Activated naive CD8-positive, alpha-beta T cell treated with anti-CD3 and anti-CD28 coated beads, Interleukin-2, amount 50 U/mL, for 24 hours (primary cell): ENCODE measurements around the gene DYNLL2.
"Not testable (repeated sequence)": the region's sequence is repeated elsewhere in the genome, so short reads cannot be mapped to it uniquely, and the experiment has no call there.

Experiments used
- ATAC-seq: fragments of 150-1000 bp; cut with Tn5 transposase; one replicate; pipeline ENCODE4 v1.10.0; 2021
- DNase-seq: peaks from one replicate; pipeline ENCODE4 v3.0.0; 2021
- H3K27ac Mint-ChIP-seq: one replicate; pipeline ENCODE4 v1.8.0; 2021; ENCODE audit warnings: mild to moderate bottlenecking, mixed read lengths
- H3K27me3 Mint-ChIP-seq: one replicate; pipeline ENCODE4 v1.8.0; 2021; ENCODE audit warnings: mixed read lengths
- H3K36me3 Mint-ChIP-seq: one replicate; pipeline ENCODE4 v1.8.0; 2021; ENCODE audit warnings: low read depth, mixed read lengths
- H3K4me1 Mint-ChIP-seq: one replicate; pipeline ENCODE4 v1.8.0; 2021; ENCODE audit warnings: mixed read lengths
- H3K4me3 Mint-ChIP-seq: one replicate; pipeline ENCODE4 v1.8.0; 2021; ENCODE audit warnings: mild to moderate bottlenecking, moderate library complexity, mixed read lengths
- H3K9me3 Mint-ChIP-seq: one replicate; pipeline ENCODE4 v1.8.0; 2021; ENCODE audit warnings: mixed read lengths

The DYNLL2 gene

DNA sequence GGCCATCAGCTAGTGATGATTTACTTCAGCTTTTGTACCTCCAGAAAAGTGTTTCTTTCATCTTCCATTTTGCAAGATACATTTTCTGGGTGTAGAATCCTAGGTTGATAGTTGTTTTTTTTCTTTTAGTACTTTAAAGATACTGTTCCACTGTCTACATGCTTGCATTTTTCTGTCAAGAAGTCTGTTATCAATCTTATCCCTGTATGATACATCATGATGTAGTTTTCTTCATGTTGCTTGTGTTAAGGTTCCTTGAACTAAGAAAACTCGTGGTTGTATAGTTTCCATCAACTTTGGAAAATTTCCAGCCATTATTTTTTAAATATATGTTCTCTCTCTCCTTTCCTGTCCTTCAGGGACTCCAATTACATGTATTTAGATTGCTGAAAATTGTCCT, 24.1 kb downstream of the DYNLL2 start:
- Mint-ChIP-seq H3K27ac (no peak overlapping the region), H3K4me1 (no peaks in the 10 kb centered on the region), H3K4me3 (no peak overlapping the region), H3K9me3 (no peaks in the 10 kb centered on the region), H3K36me3 (no peaks in the 10 kb centered on the region), H3K27me3 (peaks cover 3% of the 10 kb centered on the region)
- DNase-seq (no peak), ATAC-seq (no peak)

- H3K4me1 Mint-ChIP-seq, result no peaks in the 10 kb centered on the region
- no peaks in the 10 kb centered on the region for H3K36me3 Mint-ChIP-seq
- no peak overlapping the region for H3K27ac Mint-ChIP-seq
- ATAC-seq (no peak), DNase-seq (no peak)
- peaks cover 3% of the 10 kb centered on the region for H3K27me3 Mint-ChIP-seq
- no peak overlapping the region for H3K4me3 Mint-ChIP-seq
- H3K9me3 Mint-ChIP-seq, result no peaks in the 10 kb centered on the region
Measured at GRCh38 chr17:58109197-58109596, 26.0 kb downstream of the DYNLL2 start.

DNA sequence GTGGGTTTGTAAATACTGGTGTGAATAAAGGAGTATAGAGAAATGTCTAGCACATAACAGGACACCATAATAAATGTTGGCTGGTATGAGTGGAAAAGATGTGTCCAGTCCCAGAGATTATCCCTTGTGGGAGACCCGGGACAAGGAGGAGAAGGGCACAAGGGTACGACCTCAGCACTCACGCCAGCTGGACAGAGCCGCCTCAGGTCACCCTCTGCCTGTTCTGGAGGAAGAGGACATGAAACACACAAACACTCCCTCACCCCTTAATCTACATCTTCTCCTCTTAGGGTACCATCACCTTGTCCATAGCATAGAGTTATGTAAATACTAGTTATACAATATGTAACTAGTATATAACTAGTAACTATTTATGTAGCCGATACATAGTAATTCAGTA, 26.8 kb downstream of the DYNLL2 start:
- DNase-seq, result no peak
- no peak for ATAC-seq
- no peak overlapping the region for H3K27ac Mint-ChIP-seq
- no peaks in the 10 kb centered on the region for H3K36me3 Mint-ChIP-seq
- no peaks in the 10 kb centered on the region for H3K9me3 Mint-ChIP-seq
- H3K4me1 Mint-ChIP-seq, result no peaks in the 10 kb centered on the region
- H3K27me3 Mint-ChIP-seq, result peaks cover 3% of the 10 kb centered on the region
- no peak overlapping the region for H3K4me3 Mint-ChIP-seq

DNA sequence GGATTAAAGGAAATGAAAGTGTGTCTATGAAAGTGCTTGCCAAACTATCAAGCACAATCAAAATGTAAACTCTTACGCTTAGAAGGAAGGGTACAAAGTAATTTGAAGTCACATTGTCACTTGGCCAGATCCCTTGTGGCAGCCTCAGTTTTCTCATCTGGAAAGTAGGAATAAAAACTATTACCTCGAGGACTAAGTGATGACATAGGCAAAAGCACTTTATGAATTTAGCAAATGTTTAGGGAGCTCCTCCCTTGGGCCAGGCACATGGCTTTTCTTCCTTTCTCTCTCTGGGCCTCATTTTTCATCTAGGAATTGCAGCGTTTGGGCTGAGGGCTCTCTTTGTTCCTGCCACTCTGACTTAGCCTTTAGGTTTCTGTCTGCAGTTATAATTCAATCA, 28.5 kb downstream of the DYNLL2 start:
- H3K9me3 Mint-ChIP-seq, result no peaks in the 10 kb centered on the region
- peaks cover 3% of the 10 kb centered on the region for H3K27me3 Mint-ChIP-seq
- no peak for ATAC-seq
- H3K4me3 Mint-ChIP-seq, result no peak overlapping the region
- no peaks in the 10 kb centered on the region for H3K36me3 Mint-ChIP-seq
- no peak overlapping the region for H3K27ac Mint-ChIP-seq
- no peak for DNase-seq
- no peaks in the 10 kb centered on the region for H3K4me1 Mint-ChIP-seq

GRCh38 chr17:58112970-58113631, 29.9 kb downstream of the DYNLL2 start:
- Mint-ChIP-seq H3K4me1 (no peaks in the 10 kb centered on the region), H3K9me3 (no peaks in the 10 kb centered on the region), H3K27me3 (peaks cover 6% of the 10 kb centered on the region), H3K4me3 (no peak overlapping the region), H3K27ac (no peak overlapping the region), H3K36me3 (no peaks in the 10 kb centered on the region)
- peak; percentile 88 for DNase-seq
- peak; percentile 90 for ATAC-seq

DNA sequence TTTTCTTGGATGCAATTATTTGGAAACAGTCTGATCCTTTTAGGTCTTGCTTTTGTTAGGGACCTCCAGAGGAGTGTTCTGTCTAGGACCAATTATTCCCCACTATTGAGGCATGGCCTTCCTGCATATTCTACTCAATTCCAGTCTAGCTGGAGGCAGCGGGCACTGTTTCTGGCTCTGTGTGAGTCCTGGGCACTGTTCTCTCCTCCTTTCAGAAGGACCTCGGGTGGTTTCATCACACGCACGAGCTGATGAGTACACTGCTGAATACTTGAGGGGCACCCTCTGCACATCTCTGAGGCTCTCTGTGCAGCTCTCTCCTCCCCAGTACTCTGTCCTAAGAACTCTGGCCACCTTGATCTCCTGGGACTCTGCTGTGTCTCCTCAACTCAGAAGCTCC, 30.7 kb downstream of the DYNLL2 start:
- Mint-ChIP-seq H3K27me3 (peaks cover 8% of the 10 kb centered on the region), H3K36me3 (no peaks in the 10 kb centered on the region), H3K9me3 (no peaks in the 10 kb centered on the region), H3K4me3 (no peak overlapping the region), H3K27ac (no peak overlapping the region), H3K4me1 (no peaks in the 10 kb centered on the region)
- ATAC-seq (no peak), DNase-seq (no peak)

DNA sequence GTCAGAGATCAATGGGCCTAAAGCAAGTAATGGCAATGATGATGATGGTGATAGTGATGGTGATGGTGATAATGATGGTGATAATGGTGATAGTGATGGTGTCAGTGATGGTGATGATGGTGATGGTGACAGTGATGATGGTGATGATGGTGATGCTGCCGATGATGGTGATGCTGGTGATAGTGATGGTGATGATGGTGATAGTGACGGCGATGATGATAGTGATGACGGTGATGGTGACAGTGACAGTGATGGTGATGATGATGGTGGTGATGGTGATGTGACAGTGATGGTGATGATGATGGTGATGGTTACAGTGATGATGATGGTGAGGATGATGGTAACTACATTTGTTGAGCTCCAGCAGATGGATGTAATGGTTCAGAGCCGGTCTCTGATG, 34.2 kb downstream of the DYNLL2 start:
- Mint-ChIP-seq H3K9me3 (no peaks in the 10 kb centered on the region), H3K36me3 (no peaks in the 10 kb centered on the region), H3K27ac (no peak overlapping the region), H3K4me1 (peaks cover 3% of the 10 kb centered on the region), H3K27me3 (peaks cover 9% of the 10 kb centered on the region), H3K4me3 (no peak overlapping the region)
- ATAC-seq, result no peak
- DNase-seq, result no peak

DNA sequence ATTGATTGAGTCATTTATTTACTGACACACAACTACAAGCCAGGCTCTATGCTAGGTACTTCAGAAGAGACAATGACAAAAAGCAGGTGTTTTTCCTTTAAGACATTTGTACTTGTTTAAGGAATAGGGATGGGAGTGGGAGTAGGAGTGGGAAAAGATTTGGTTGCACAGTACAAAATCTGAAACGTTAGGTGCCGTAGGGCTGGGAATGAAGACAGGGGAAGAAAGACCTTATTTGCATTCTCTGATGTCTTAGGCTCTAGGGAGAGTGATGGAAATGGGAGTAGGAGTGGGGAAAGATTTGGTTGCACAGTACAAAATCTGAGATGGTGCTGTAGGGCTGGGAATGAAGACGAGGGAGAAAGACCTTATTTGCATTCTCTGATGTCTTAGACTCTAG, 36.3 kb downstream of the DYNLL2 start:
- Mint-ChIP-seq H3K36me3 (no peaks in the 10 kb centered on the region), H3K27me3 (peaks cover 9% of the 10 kb centered on the region), H3K9me3 (no peaks in the 10 kb centered on the region), H3K27ac (no peak overlapping the region), H3K4me3 (no peak overlapping the region), H3K4me1 (peaks cover 3% of the 10 kb centered on the region)
- ATAC-seq (no peak), DNase-seq (no peak)

DNA sequence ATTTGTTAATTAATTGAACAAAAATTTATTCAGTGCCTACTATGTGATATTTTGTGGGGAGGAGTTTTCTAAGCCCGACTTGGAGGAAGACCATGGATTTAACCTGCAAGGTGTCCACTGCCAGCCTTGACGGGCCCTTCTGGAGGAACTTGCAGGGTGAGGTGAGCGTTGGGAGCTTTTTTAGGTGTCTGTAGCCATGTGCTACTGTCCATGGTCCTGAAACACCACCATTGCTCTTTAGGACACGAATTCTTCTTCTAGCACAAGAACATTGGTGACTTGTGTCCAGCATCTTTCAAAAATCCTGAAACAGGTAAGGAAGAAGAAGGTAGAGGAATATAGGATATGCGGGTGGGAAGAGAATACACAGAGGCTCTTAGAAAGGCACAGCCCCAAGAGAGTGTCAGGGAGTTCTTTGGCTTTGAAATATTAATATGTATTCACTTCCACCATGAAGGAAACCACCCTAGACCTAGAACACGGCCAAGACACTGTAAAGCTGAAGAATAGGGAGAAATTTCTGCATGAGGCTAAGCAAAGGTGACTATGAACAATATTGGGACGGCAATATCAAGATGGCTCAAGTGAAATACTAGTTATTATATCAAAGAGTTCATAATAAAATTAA, 37.1 kb downstream of the DYNLL2 start:
- no peak overlapping the region for H3K27ac Mint-ChIP-seq
- H3K36me3 Mint-ChIP-seq, result no peaks in the 10 kb centered on the region
- H3K27me3 Mint-ChIP-seq, result peaks cover 9% of the 10 kb centered on the region
- H3K9me3 Mint-ChIP-seq, result no peaks in the 10 kb centered on the region
- H3K4me3 Mint-ChIP-seq, result no peak overlapping the region
- peak; percentile 37 for DNase-seq
- no peak for ATAC-seq
- H3K4me1 Mint-ChIP-seq, result peaks cover 3% of the 10 kb centered on the region

- no peaks in the 10 kb centered on the region for H3K36me3 Mint-ChIP-seq
- peaks cover 9% of the 10 kb centered on the region for H3K27me3 Mint-ChIP-seq
- H3K9me3 Mint-ChIP-seq, result no peaks in the 10 kb centered on the region
- ATAC-seq (no peak), DNase-seq (peak; percentile 5)
- H3K4me1 Mint-ChIP-seq, result peaks cover 3% of the 10 kb centered on the region
- no peak overlapping the region for H3K4me3 Mint-ChIP-seq
- H3K27ac Mint-ChIP-seq, result no peak overlapping the region
Measured at GRCh38 chr17:58121925-58122324, 38.7 kb downstream of the DYNLL2 start.

- ATAC-seq, result no peak
- H3K9me3 Mint-ChIP-seq, result no peaks in the 10 kb centered on the region
- DNase-seq, result no peak
- H3K4me3 Mint-ChIP-seq, result no peak overlapping the region
- no peak overlapping the region for H3K27ac Mint-ChIP-seq
- no peaks in the 10 kb centered on the region for H3K4me1 Mint-ChIP-seq
- H3K27me3 Mint-ChIP-seq, result peaks cover 3% of the 10 kb centered on the region
- no peaks in the 10 kb centered on the region for H3K36me3 Mint-ChIP-seq
Measured at GRCh38 chr17:58127846-58128245, 44.6 kb downstream of the DYNLL2 start.

- ATAC-seq, H3K9me3 Mint-ChIP-seq, H3K4me3 Mint-ChIP-seq, H3K36me3 Mint-ChIP-seq, H3K4me1 Mint-ChIP-seq, H3K27ac Mint-ChIP-seq, H3K27me3 Mint-ChIP-seq, DNase-seq: not testable (repeated sequence)
Measured at GRCh38 chr17:58132697-58133096, 49.5 kb downstream of the DYNLL2 start.

GRCh38 chr17:58136669-58137279, 53.6 kb downstream of the DYNLL2 start:
- ATAC-seq (no peak), DNase-seq (no peak)
- Mint-ChIP-seq H3K36me3 (no peaks in the 10 kb centered on the region), H3K27ac (no peak overlapping the region), H3K27me3 (peaks cover 3% of the 10 kb centered on the region), H3K4me1 (no peaks in the 10 kb centered on the region), H3K4me3 (no peak overlapping the region), H3K9me3 (peaks cover 8% of the 10 kb centered on the region)

- Mint-ChIP-seq H3K27me3 (no peaks in the 10 kb centered on the region), H3K27ac (no peak overlapping the region)
- no peak for ATAC-seq
Measured at GRCh38 chr17:58141505-58141904, 58.3 kb downstream of the DYNLL2 start.

DNA sequence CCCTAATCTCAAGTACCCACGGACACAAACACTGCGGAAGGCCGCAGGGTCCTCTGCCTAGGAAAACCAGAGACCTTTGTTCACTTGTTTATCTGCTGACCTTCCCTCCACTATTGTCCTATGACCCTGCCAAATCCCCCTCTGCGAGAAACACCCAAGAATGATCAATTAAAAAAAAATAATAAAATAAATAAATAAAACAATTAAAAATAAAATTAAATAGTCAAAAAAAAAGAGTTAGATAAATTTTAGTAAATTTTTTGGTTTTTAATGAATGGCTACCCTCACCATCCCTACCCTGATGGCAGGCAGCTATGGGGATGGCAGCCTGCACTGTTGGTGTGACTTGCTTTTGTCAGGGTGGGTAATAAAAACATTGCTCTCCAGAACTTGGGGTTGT, 60.1 kb downstream of the DYNLL2 start:
- Mint-ChIP-seq H3K36me3 (peaks cover 11% of the 10 kb centered on the region), H3K9me3 (peaks cover 29% of the 10 kb centered on the region)
- not testable (repeated sequence) for ATAC-seq, DNase-seq, H3K27me3 Mint-ChIP-seq, H3K4me3 Mint-ChIP-seq, H3K27ac Mint-ChIP-seq, H3K4me1 Mint-ChIP-seq

More at GRCh38 chr17:58141505-58141904, 58.3 kb downstream of the DYNLL2 start:
- peaks cover 33% of the 10 kb centered on the region for H3K9me3 Mint-ChIP-seq
- H3K4me1 Mint-ChIP-seq, result no peaks in the 10 kb centered on the region
- H3K36me3 Mint-ChIP-seq, result peaks cover 9% of the 10 kb centered on the region
- DNase-seq, result no peak
- H3K4me3 Mint-ChIP-seq, result no peak overlapping the region
